ENCODE data around the gene TIGD1.
"Not testable (repeated sequence)": the region's sequence is repeated elsewhere in the genome, so short reads cannot be mapped to it uniquely, and the experiment has no call there.

Gene TIGD1

GRCh38 chr2:232550354-232551249 is at the start of gene TIGD1, which contains the start of gene EIF4E2:
TSS of gene TIGD1 (minus strand) at chr2:232550557. CDS start at chr2:232549882, 675 bp downstream.
TSS of gene EIF4E2 (plus strand) at chr2:232550689. CDS start at chr2:232550725, 36 bp downstream.
- DNase-seq: peak; percentile 92 to 94

GRCh38 chr2:232598293-232598692 is 47.9 kb upstream of the TIGD1 start:
- no peak for DNase-seq

GRCh38 chr2:232597362-232598079 is 47.2 kb upstream of the TIGD1 start:
- DNase-seq: no peak

- DNase-seq: no peak
Observed at GRCh38 chr2:232593982-232594381, 43.6 kb upstream of the TIGD1 start.

- no peak for DNase-seq
Observed at GRCh38 chr2:232592772-232593395, 42.5 kb upstream of the TIGD1 start.

GRCh38 chr2:232588680-232589585 is 38.6 kb upstream of the TIGD1 start:
- no peak for DNase-seq

- no peak for DNase-seq
Observed at GRCh38 chr2:232588031-232588430, 37.7 kb upstream of the TIGD1 start.

- DNase-seq: no peak
Observed at GRCh38 chr2:232587512-232587911, 37.2 kb upstream of the TIGD1 start.

- no peak for DNase-seq
Observed at GRCh38 chr2:232586943-232587505, 36.7 kb upstream of the TIGD1 start.

- DNase-seq: no peak
Observed at GRCh38 chr2:232584238-232584637, 33.9 kb upstream of the TIGD1 start.

GRCh38 chr2:232581725-232582124 is 31.4 kb upstream of the TIGD1 start:
- no peak for DNase-seq

- no peak for DNase-seq
Observed at GRCh38 chr2:232580648-232580981, 30.3 kb upstream of the TIGD1 start.

- DNase-seq: no peak
Observed at GRCh38 chr2:232578626-232579025, 28.3 kb upstream of the TIGD1 start.

GRCh38 chr2:232577841-232578240 is 27.5 kb upstream of the TIGD1 start:
- DNase-seq: no peak

GRCh38 chr2:232576995-232577394 is 26.6 kb upstream of the TIGD1 start:
- no peak for DNase-seq

- DNase-seq: no peak
Observed at GRCh38 chr2:232575404-232575746, 25.0 kb upstream of the TIGD1 start.

GRCh38 chr2:232574674-232575403 is 24.5 kb upstream of the TIGD1 start:
- DNase-seq: no peak

- no peak for DNase-seq
Observed at GRCh38 chr2:232573771-232574435, 23.5 kb upstream of the TIGD1 start.

- DNase-seq: no peak
Observed at GRCh38 chr2:232573042-232573441, 22.7 kb upstream of the TIGD1 start.

GRCh38 chr2:232571026-232571474 is 20.7 kb upstream of the TIGD1 start:
- DNase-seq: no peak

- not testable (repeated sequence) for DNase-seq
Observed at GRCh38 chr2:232570481-232570880, 20.1 kb upstream of the TIGD1 start.

Data from activated CD4-positive, alpha-beta T cell treated with anti-CD3 and anti-CD28 coated beads, Interleukin-2, amount 50 U/mL, for 48 hours (primary cell).